OCI-LY1 (cell line): Measurements from ENCODE around the gene AOC3.
"Not testable (repeated sequence)": the region's sequence is repeated elsewhere in the genome, so short reads cannot be mapped to it uniquely, and the experiment has no call there.

Source experiments
- CTCF ChIP-seq: fragments of 200-600 bp; sonication (generic), shearing (Covaris generic); IDR thresholded peaks from 2 replicates; pipeline ENCODE4 v1.5.1; 2017; ENCODE audit warnings: mild to moderate bottlenecking, antibody characterized with exemption, low read length, moderate library complexity, mixed read lengths
- EZH2 ChIP-seq: fragments of 200-600 bp; sonication (generic), shearing (Covaris generic); IDR thresholded peaks from 2 replicates; pipeline ENCODE4 v1.8.0; 2017; ENCODE audit warnings: borderline replicate concordance, mixed run types, mild to moderate bottlenecking, antibody characterized with exemption, low read length, moderate library complexity, mixed read lengths

GRCh38 chr17:42885806-42886205, 34.8 kb downstream of the AOC3 start:
- not testable (repeated sequence) for TF ChIP-seq CTCF, EZH2
